SK-N-SH treated with all-trans-retinoic acid at 6 μM for 48 hours (cell line): ENCODE data around the gene TRIM10.

Source experiments
- ATAC-seq: fragments of 200-7000 bp; cut with Tn5 transposase; 3 replicates; pipeline ENCODE4 v1.9.1; 2020; ENCODE audit warnings: mild to moderate bottlenecking, moderate library complexity
- ARNTL ChIP-seq: fragments of 450-650 bp; formaldehyde crosslinking; IDR thresholded peaks from 2 replicates; pipeline ENCODE4 v1.5.0; 2020; ENCODE audit warnings: low read depth, mild to moderate bottlenecking, moderate library complexity, borderline replicate concordance
- BACH2 ChIP-seq: fragments of 250-450 bp; sonication (Bioruptor Pico); IDR thresholded peaks from 2 replicates; pipeline ENCODE4 v1.9.0; 2021; ENCODE audit warnings: mild to moderate bottlenecking, borderline replicate concordance
- CSDC2 ChIP-seq: fragments of 250-450 bp; sonication (Bioruptor Pico); IDR thresholded peaks from 2 replicates; pipeline ENCODE4 v1.5.0; 2020; ENCODE audit warnings: mild to moderate bottlenecking, moderate library complexity
- ESRRG ChIP-seq: fragments of 250-450 bp; sonication (Bioruptor Pico); IDR thresholded peaks from 2 replicates; pipeline ENCODE4 v1.6.1; 2021; ENCODE audit warnings: mild to moderate bottlenecking
- GLIS3 ChIP-seq: fragments of 250-450 bp; sonication (Bioruptor Pico); IDR thresholded peaks from 2 replicates; pipeline ENCODE4 v1.5.0; 2020; ENCODE audit warnings: mild to moderate bottlenecking, moderate library complexity
- PATZ1 ChIP-seq: fragments of 250-450 bp; sonication (Bioruptor Pico); IDR thresholded peaks from 2 replicates; pipeline ENCODE4 v1.8.0; 2020; ENCODE audit warnings: mild to moderate bottlenecking, moderate library complexity, borderline replicate concordance
- POU6F1 ChIP-seq: fragments of 250-450 bp; sonication (Bioruptor Pico); IDR thresholded peaks from 2 replicates; pipeline ENCODE4 v1.8.0; 2021; ENCODE audit warnings: low read depth, mild to moderate bottlenecking, moderate library complexity, borderline replicate concordance
- PPARA ChIP-seq: fragments of 250-450 bp; sonication (Bioruptor Pico); IDR thresholded peaks from 2 replicates; pipeline ENCODE4 v1.5.0; 2020; ENCODE audit warnings: mild to moderate bottlenecking, borderline replicate concordance
- RARB ChIP-seq: fragments of 250-450 bp; sonication (Bioruptor Pico); IDR thresholded peaks from 2 replicates; pipeline ENCODE4 v1.8.0; 2021; ENCODE audit warnings: mild to moderate bottlenecking, moderate library complexity
- SNAI2 ChIP-seq: fragments of 250-450 bp; sonication (Bioruptor Pico); IDR thresholded peaks from 2 replicates; pipeline ENCODE4 v1.5.0; 2020; ENCODE audit warnings: mild to moderate bottlenecking, moderate library complexity
- TCF4 ChIP-seq: fragments of 250-450 bp; sonication (Bioruptor Pico); IDR thresholded peaks from 2 replicates; pipeline ENCODE4 v1.8.0; 2021; ENCODE audit warnings: mild to moderate bottlenecking, moderate library complexity, borderline replicate concordance
- TOX ChIP-seq: fragments of 250-450 bp; sonication (Bioruptor Pico); IDR thresholded peaks from 2 replicates; pipeline ENCODE4 v1.8.0; 2021; ENCODE audit warnings: mild to moderate bottlenecking, moderate library complexity, borderline replicate concordance
- TSHZ2 ChIP-seq: fragments of 250-450 bp; sonication (Bioruptor Pico); IDR thresholded peaks from 2 replicates; pipeline ENCODE4 v1.5.0; 2020; ENCODE audit warnings: mild to moderate bottlenecking, moderate library complexity
- ZC3H10 ChIP-seq: fragments of 250-450 bp; sonication (Bioruptor Pico); IDR thresholded peaks from 2 replicates; pipeline ENCODE4 v1.5.1; 2021; ENCODE audit warnings: mild to moderate bottlenecking, moderate library complexity
- ZFP3 ChIP-seq: fragments of 250-450 bp; sonication (Bioruptor Pico); IDR thresholded peaks from 2 replicates; pipeline ENCODE4 v1.5.0; 2020; ENCODE audit warnings: mild to moderate bottlenecking, moderate library complexity
- ZFP30 ChIP-seq: fragments of 450-650 bp; formaldehyde crosslinking; IDR thresholded peaks from 2 replicates; pipeline ENCODE4 v1.5.0; 2022; ENCODE audit warnings: mild to moderate bottlenecking, moderate library complexity
- ZNF565 ChIP-seq: fragments of 450-650 bp; formaldehyde crosslinking; conservative IDR thresholded peaks from 2 replicates; pipeline ENCODE4 v1.5.0; 2020; ENCODE audit warnings: low read depth, mild to moderate bottlenecking, moderate library complexity
- ZNF70 ChIP-seq: fragments of 450-650 bp; formaldehyde crosslinking; IDR thresholded peaks from 2 replicates; pipeline ENCODE4 v1.5.0; 2020; ENCODE audit warnings: mild to moderate bottlenecking, moderate library complexity
- TF ChIP-seq, protein P1 (sequence below): fragments of 250-450 bp; sonication (Bioruptor Pico); IDR thresholded peaks from 2 replicates; pipeline ENCODE4 v1.5.1; 2020; ENCODE audit warnings: low read depth, mild to moderate bottlenecking, moderate library complexity
- TF ChIP-seq, protein P2 (sequence below): fragments of 250-450 bp; sonication (Bioruptor Pico); IDR thresholded peaks from 2 replicates; pipeline ENCODE4 v1.5.1; 2021; ENCODE audit warnings: mild to moderate bottlenecking, moderate library complexity

TRIM10 gene

DNA sequence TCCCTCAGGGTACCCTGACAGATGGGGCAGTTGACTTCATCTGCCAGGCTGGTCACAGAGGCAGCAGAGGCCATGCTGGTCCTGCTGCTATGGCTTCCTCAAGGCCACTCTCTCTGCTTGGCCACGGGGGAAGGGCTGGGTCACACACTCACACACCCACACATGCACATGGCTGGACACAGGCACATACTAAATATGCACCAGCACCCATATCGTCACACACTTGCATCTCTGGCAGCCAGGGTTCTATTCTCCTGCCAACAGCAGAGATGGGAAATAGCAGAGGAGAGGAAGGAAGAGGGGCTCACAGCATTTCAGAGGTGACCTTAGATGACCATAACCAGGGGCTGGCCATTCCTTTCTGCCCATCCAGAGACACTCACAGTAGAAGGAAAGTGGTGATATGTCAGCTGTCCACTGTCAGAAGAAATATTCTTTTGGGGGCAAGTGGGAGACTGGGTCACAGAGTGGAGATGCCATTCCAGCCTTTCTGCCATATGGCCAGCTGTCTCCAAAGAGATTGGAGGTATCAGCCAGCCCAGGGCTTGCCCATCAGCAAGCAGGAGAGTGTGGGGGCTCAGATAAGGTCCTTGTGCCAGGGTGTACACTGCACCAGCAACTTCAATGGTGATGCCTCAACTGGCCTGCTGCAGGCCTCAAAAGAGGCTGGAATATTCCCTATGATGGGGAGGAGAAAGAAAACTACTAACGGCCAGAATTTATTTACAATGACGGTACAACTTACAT is at the start of gene TRIM10:
Gene TRIM10, minus strand, starts transcription at position 427 of the 747 bp plus-strand sequence. Its CDS starts 353 bp downstream, at position 74.
- ATAC-seq = no peak
- TF ChIP-seq BACH2 (CRISPR knock-in tag) (no peak), RARB (no peak), ESRRG (CRISPR knock-in tag) (no peak), GLIS3 (no peak), ZFP30 (CRISPR knock-in tag) (no peak), ZNF565 (CRISPR knock-in tag) (no peak), TOX (CRISPR knock-in tag) (no peak), POU6F1 (CRISPR knock-in tag) (no peak), ZC3H10 (CRISPR knock-in tag) (no peak), ZFP3 (CRISPR knock-in tag) (no peak), TSHZ2 (no peak), ZNF70 (no peak), PPARA (no peak), SNAI2 (CRISPR knock-in tag) (no peak), TCF4 (CRISPR knock-in tag) (no peak)
- TF ChIP-seq, protein P1, sequence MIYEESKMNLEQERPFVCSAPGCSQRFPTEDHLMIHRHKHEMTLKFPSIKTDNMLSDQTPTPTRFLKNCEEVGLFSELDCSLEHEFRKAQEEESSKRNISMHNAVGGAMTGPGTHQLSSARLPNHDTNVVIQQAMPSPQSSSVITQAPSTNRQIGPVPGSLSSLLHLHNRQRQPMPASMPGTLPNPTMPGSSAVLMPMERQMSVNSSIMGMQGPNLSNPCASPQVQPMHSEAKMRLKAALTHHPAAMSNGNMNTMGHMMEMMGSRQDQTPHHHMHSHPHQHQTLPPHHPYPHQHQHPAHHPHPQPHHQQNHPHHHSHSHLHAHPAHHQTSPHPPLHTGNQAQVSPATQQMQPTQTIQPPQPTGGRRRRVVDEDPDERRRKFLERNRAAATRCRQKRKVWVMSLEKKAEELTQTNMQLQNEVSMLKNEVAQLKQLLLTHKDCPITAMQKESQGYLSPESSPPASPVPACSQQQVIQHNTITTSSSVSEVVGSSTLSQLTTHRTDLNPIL = no peak
- TF ChIP-seq, protein P2, sequence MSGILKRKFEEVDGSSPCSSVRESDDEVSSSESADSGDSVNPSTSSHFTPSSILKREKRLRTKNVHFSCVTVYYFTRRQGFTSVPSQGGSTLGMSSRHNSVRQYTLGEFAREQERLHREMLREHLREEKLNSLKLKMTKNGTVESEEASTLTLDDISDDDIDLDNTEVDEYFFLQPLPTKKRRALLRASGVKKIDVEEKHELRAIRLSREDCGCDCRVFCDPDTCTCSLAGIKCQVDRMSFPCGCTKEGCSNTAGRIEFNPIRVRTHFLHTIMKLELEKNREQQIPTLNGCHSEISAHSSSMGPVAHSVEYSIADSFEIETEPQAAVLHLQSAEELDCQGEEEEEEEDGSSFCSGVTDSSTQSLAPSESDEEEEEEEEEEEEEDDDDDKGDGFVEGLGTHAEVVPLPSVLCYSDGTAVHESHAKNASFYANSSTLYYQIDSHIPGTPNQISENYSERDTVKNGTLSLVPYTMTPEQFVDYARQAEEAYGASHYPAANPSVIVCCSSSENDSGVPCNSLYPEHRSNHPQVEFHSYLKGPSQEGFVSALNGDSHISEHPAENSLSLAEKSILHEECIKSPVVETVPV (CRISPR knock-in tag) = no peak

DNA sequence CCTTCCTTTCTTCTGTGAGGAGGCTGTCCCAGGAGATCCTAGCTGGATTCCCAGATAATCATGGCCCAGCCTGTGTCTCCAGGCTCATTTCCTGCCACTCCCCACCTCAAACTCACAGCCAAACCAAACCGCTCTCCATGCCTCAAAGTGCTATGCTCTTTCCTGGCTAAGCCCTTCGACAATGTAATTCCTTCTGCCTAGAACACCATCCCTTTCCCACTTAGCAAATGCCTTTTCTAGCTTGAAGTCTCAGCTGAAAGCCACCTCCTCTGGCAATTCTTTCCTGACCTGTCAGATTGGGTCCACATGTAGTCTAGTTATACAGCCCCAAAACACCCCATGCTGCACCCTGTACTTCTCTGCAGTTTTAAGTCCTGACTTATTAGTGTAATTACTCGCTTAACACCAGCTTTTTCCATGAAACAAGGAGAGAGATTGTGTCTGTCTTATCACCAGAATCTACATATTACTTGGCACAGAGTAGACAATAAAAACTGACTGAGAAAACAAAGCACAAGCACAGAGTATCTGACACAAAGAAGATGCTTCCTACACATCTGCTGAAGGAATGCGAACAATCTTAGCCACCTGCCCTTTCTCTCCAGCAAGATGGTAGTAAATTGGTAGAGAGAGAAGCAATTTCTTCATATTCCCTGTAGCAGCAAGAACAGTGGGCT is 46.7 kb upstream of the TRIM10 start:
- ATAC-seq = no peak
- TF ChIP-seq, protein P2 (CRISPR knock-in tag) = no peak
- TF ChIP-seq, protein P1 = no peak
- TF ChIP-seq GLIS3 = no peak
- TF ChIP-seq TOX (CRISPR knock-in tag) = no peak
- TF ChIP-seq PPARA = no peak
- no peak for TF ChIP-seq CSDC2 (CRISPR knock-in tag)
- TF ChIP-seq PATZ1 (CRISPR knock-in tag) = no peak
- no peak for TF ChIP-seq ARNTL (CRISPR knock-in tag)
- no peak for TF ChIP-seq TSHZ2
- TF ChIP-seq POU6F1 (CRISPR knock-in tag) = no peak
- TF ChIP-seq ZNF565 (CRISPR knock-in tag) = no peak
- TF ChIP-seq RARB = no peak
